Endothelial cell of hepatic sinusoid (primary cell): ENCODE data around the gene RIN3.

Experiments
- in situ Hi-C: cut with HindIII; loops from 2 replicates; pipeline ENCODE4 v1.10.0; 2017; ENCODE audit warnings: low sequenced_read_pairs

The RIN3 gene

GRCh38 chr14:92482621-92483319, 30.8 kb upstream of the RIN3 start:
- in situ Hi-C loops, result no loop called here

DNA sequence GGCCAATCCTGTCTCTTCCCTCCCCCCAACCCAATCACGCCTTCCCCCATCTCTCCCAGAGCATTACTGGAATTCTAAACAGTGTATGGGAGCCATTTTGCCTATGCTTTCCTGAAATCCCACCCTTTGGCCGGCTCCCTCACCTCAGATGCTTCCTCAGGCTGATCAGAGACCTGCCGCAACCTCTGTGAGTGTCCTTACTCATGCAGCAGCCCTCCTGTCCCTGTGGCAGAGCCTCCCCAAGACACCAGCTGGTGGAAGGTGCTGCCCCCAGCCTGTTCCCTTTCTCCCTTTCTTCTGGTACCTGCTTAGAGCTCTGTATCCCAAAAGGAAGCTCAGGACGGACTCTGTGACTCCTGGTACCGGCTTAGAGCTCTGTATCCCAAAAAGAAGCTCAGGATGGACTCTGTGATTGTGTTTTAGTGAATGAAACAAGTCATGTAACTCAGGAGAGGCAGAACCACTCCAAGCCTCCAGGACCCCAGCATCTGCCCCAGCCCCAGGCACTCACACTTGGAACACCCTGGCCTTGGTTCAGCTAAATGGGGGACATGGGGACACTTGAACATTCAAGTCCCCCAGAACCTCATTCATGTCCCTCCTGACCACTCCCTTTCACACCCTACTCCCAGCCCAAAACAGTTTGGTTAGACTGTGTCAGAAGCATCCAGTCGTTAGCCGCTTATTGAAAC, 29.3 kb upstream of the RIN3 start:
- in situ Hi-C loops, result no loop called here

GRCh38 chr14:92486881-92487280, 26.7 kb upstream of the RIN3 start:
- in situ Hi-C loops, result no loop called here

DNA sequence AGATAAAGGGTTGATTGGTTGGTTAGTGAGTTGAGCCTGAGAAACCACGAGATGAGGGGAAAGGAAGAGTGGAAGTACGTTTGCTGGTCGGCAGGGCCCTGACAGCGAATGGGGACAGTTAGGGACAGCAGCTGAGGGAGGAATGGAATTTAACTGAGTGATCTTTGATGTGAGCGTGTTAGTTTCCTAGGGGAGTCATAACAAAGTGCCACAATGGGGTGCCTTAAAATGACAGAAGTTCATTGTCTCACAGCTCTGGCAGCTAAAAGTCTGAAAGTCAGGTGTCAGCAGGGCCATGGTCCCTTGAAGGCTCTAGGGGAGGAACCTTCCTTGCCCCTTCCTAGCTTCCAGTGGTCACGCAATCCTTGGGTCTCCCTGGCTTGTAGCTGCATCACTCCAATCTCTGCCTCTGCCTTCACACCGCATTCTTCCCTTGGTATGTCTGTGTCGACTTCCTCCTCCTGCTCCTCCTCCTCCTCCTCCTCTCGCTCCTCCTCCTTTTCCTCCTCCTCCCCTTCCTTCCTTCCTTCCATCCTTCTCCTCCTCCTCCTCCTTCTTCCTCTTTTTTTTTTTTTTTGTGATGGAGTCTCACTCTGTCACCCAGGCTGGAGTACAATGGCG, 26.0 kb upstream of the RIN3 start:
- in situ Hi-C loops, result no loop called here

- in situ Hi-C loops, result no loop called here
Observed at GRCh38 chr14:92489394-92490238, 24.0 kb upstream of the RIN3 start.

DNA sequence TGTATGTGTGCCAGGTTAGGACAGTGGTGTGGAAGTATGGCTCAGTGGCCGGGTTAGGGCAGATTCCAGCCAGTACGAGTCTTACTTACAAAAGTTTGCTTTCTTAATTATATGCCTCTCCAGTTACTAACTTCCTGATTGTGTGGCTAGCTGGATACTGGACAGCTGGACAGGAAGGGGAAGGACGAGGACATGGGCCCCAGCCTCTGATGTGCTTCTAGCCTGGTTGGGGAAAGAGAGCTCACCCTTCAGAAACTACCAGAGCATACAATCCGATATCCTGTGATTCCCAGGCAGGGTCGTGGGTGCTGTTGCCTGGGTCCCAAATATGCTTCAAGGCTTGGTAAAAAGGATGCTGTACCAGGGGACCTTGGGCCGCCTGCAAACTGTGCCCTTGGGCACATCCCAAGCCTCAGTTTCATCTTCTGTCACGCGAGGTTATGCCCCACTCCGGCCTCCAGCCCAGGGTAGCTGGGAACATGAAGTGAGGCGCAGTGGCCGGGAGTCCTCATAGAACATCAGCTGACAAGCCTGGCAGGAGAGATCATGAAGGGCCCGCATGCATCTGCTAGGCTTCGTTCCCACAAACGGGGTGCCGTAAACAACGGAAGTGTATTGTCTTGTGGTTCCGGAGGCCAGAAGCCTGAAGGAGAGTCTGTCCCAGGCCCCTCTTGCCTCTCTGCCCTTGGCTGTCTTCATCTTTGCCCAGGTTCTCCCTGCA, 23.2 kb upstream of the RIN3 start:
- in situ Hi-C loops, result no loop called here

DNA sequence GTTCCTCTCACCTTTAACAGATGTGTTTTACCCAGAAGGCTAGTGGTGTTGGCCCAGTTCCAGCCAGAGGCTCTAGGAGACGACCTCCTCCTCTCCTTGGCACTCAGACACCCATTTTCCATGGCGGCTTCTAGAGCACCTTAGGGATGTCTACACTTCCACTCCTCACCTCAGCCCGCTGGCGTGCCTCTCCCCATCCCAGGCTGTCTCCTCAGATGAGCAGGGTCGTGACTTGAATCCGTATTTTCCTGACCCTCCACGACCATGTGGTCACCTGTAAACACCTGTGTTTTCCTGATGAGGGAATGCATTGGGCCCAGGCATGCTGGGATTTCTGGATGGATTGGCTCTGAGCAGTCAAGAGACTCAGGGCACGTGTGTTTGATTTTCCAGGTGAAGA, 21.8 kb upstream of the RIN3 start:
- in situ Hi-C loops, result no loop called here

GRCh38 chr14:92492258-92492657, 21.3 kb upstream of the RIN3 start:
- in situ Hi-C loops, result no loop called here

DNA sequence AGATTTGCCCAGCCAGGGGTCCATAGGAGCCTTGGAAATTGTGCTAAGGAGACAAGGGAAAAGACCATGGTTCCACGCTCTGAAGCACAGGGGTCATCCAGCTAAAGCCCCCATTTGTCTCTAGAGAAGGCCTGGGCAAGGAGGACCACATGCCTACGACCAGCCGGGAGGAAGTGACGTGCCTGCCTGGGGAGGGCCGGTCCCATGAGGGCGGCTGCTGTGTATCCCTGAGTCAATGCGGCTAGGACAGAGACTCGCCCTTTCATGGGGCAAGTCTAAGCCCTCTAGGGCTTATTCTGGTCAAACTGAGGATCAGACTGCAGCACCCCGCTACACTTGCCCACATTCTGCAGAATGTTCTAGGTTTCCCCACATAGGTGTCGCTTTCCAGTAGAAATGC, 20.6 kb upstream of the RIN3 start:
- in situ Hi-C loops, result no loop called here

DNA sequence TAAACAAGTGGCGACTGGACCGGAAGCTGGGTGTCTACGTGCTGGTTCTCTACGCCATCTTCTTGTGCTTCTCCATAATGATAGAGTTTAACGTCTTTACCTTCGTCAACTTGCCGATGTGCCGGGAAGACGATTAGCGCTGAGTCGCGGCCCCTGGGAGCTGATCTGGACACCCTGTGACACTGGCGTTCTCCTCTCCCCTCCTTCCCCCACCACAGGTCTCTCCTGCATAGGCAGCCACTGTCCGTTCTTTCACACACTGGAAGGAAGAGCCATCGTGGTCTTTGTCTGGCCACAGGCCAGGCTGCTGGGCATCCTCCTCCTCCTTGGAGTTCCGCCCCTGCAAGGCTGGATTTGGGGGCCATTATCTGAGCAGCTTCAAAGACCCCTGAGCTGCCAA, 20.1 kb upstream of the RIN3 start:
- in situ Hi-C loops, result no loop called here

- in situ Hi-C loops, result no loop called here
Observed at GRCh38 chr14:92494512-92494911, 19.1 kb upstream of the RIN3 start.

DNA sequence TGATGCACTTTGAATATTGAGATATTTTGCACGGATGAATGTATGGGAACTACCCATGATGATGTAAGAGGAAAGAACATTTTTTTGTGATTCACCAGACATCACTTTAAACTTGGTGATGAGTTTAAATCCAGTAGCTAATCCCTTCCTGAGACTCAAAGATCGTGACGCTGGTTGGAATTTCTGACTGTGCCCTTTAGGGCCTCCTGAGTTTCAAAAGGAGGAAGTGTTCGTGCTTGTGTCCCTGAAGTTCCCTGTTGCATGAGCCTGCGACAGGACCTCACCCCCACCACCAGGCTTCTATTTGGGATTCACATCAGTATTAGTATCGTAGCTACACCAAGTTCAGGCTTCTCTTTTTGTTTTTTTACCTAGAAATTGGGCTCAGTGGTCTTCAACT, 18.6 kb upstream of the RIN3 start:
- in situ Hi-C loops, result no loop called here

- in situ Hi-C loops, result no loop called here
Observed at GRCh38 chr14:92496191-92496857, 17.3 kb upstream of the RIN3 start.

DNA sequence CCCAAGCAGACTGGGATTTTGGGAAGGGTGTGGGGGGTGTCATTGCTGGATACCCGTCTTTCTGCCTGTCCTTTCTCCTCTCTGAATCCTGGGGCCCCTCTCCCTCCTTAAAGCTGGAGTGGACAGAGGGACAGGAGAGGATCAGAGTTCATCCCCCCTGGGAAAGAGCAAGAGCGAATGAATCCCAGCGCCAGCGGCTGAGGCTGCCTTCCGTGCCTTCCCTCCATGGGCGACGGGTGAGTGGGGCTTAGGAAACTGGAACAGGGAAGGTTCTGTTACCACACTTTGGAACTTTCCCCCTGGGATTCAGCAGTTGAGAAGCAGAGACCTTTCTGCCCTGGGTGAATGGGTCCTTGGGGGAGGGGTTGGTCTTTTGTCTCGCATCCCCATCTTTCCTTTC, 16.2 kb upstream of the RIN3 start:
- in situ Hi-C loops, result no loop called here

- in situ Hi-C loops, result no loop called here
Observed at GRCh38 chr14:92499234-92499633, 14.3 kb upstream of the RIN3 start.

DNA sequence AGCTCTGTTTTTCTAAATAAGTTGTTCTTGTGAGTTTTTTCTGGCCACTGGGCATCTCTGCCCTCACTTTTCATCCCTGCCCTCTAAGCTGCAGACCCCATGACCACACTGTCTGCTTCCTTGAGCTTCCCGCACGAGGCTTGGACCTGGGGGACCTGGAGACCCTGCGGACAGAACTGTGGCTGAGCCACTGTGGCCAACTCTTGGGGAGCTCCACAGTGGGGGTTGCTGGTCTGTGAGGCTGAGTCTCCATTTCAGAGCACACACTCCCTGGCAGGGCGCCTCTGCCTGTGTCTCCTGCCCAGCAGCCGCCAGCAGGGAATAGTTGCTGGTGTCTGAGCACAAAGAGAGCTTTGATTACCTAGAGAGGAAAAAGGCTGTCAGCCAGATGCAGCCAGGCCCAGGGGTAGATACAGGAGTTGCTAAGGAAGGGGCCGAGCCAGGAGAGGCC, 13.1 kb upstream of the RIN3 start:
- in situ Hi-C loops, result no loop called here

DNA sequence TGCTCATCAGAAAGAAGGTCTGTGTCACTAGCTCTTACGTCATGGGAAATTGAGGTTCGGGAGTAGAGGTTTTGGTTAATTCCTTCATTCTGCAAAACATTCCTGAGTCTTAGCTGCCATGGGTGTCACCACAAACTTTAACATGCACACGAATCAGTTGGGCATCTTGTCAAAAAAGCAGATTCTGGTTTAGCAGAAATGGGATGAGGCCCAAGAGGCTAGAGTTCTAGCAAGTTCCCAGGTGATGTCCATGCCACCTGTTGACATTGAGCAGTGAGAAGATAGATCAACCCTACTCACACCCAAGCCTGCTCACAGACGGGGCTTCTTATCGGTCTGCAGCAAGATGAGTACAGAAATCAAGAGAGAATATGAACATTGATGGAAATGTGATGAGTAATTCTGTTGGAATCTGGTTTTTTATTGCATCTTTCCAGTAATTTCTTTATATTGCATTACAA, 11.7 kb upstream of the RIN3 start:
- in situ Hi-C loops, result no loop called here

- in situ Hi-C loops, result no loop called here
Observed at GRCh38 chr14:92502541-92503286, 10.9 kb upstream of the RIN3 start.

GRCh38 chr14:92503756-92504491, 9.7 kb upstream of the RIN3 start:
- in situ Hi-C loops, result no loop called here
